M059J (cell line): Measurements from ENCODE around the gene TOPAZ1. TPM values are rescaled to one million over a fixed set of nuclear protein-coding genes. Genes with fewer than 3 reads are reported as not detected.
A peak's percentile ranks its signal among the peaks of the same experiment; 100 is the strongest.

Source experiments
- DNase-seq: peaks from one replicate; pipeline ENCODE4 v3.0.0-alpha.2; 2012; ENCODE audit warnings: low read depth
- total RNA-seq: library from RNA; depleted of rRNA; stranded (reverse); fragments of >200 nt; shearing (Covaris generic); gene quantifications from 2 replicates; pipeline ENCODE4 v1.2.3, GENCODE V29; 2014; rRNA removed

The TOPAZ1 gene
- not detected in 2 replicates for total RNA-seq

GRCh38 chr3:44241706-44242105 lies at the start of gene TOPAZ1:
TOPAZ1 (plus strand) TSS chr3:44241886; CDS start chr3:44242054, 168 bp downstream.
- DNase-seq, result no peak

- DNase-seq, result peak; percentile 71
Observed at GRCh38 chr3:44198284-44199269, 43.1 kb upstream of the TOPAZ1 start.

GRCh38 chr3:44206261-44206660 lies 35.4 kb upstream of the TOPAZ1 start:
- no peak for DNase-seq

- DNase-seq, result no peak
Observed at GRCh38 chr3:44206862-44207652, 34.6 kb upstream of the TOPAZ1 start.

GRCh38 chr3:44208086-44208485 lies 33.6 kb upstream of the TOPAZ1 start:
- peak; percentile 56 for DNase-seq

GRCh38 chr3:44208568-44208967 lies 33.1 kb upstream of the TOPAZ1 start:
- peak; percentile 53 for DNase-seq

GRCh38 chr3:44210967-44211366 lies 30.7 kb upstream of the TOPAZ1 start:
- no peak for DNase-seq

GRCh38 chr3:44222337-44222736 lies 19.3 kb upstream of the TOPAZ1 start:
- no peak for DNase-seq

GRCh38 chr3:44223299-44223698 lies 18.4 kb upstream of the TOPAZ1 start:
- DNase-seq, result peak; percentile 21

- no peak for DNase-seq
Observed at GRCh38 chr3:44224131-44224530, 17.6 kb upstream of the TOPAZ1 start.

- no peak for DNase-seq
Observed at GRCh38 chr3:44226573-44226972, 15.1 kb upstream of the TOPAZ1 start.

GRCh38 chr3:44227632-44228031 lies 14.1 kb upstream of the TOPAZ1 start:
- no peak for DNase-seq

GRCh38 chr3:44228900-44229299 lies 12.8 kb upstream of the TOPAZ1 start:
- no peak for DNase-seq

GRCh38 chr3:44232407-44232806 lies 9.3 kb upstream of the TOPAZ1 start:
- no peak for DNase-seq

- no peak for DNase-seq
Observed at GRCh38 chr3:44234648-44235268, 6.9 kb upstream of the TOPAZ1 start.

- DNase-seq, result peak; percentile 77
Observed at GRCh38 chr3:44235604-44236484, 5.8 kb upstream of the TOPAZ1 start.

GRCh38 chr3:44236485-44236908 lies 5.2 kb upstream of the TOPAZ1 start:
- no peak for DNase-seq

GRCh38 chr3:44237161-44237560 lies 4.5 kb upstream of the TOPAZ1 start:
- DNase-seq, result no peak

- no peak for DNase-seq
Observed at GRCh38 chr3:44237665-44238064, 4.0 kb upstream of the TOPAZ1 start.

GRCh38 chr3:44238889-44239288 lies 2.8 kb upstream of the TOPAZ1 start:
- DNase-seq, result no peak

GRCh38 chr3:44240061-44240460 lies 1.6 kb upstream of the TOPAZ1 start:
- no peak for DNase-seq
